H9 (cell line): ENCODE results near the gene THSD4. TPM values are rescaled to one million over a fixed set of nuclear protein-coding genes. Genes with fewer than 3 reads are reported as not detected.

ENCODE experiments used
- DNase-seq: peaks from one replicate; pipeline ENCODE4 v3.0.0-alpha.2; 2017
- H2AFZ ChIP-seq: one replicate; pipeline ENCODE4 v1.6.1; 2013; ENCODE audit warnings: mild to moderate bottlenecking, low read length, control low read depth, moderate library complexity
- H2AK5ac ChIP-seq: 2 replicates; pipeline ENCODE4 v1.6.1; 2013; ENCODE audit warnings: low read length, control low read depth, mixed read lengths; ENCODE audit not compliant: insufficient read length
- H2BK120ac ChIP-seq: one replicate; pipeline ENCODE4 v1.6.1; 2013; ENCODE audit warnings: low read depth, mild to moderate bottlenecking, low read length, control low read depth, inconsistent platforms; ENCODE audit not compliant: poor library complexity, severe bottlenecking
- H2BK12ac ChIP-seq: 2 replicates; pipeline ENCODE4 v1.6.1; 2013; ENCODE audit warnings: low read length, control low read depth, mixed read lengths, low read depth; ENCODE audit not compliant: insufficient read length
- H2BK15ac ChIP-seq: 2 replicates; pipeline ENCODE4 v1.6.1; 2013; ENCODE audit warnings: low read depth, low read length, control low read depth
- H2BK20ac ChIP-seq: one replicate; pipeline ENCODE4 v1.6.1; 2013; ENCODE audit warnings: low read depth, mild to moderate bottlenecking, low read length, control low read depth, inconsistent platforms; ENCODE audit not compliant: poor library complexity, severe bottlenecking
- H2BK5ac ChIP-seq: 2 replicates; pipeline ENCODE4 v1.6.1; 2013; ENCODE audit warnings: low read length, control low read depth, mixed read lengths; ENCODE audit not compliant: insufficient read length
- H3K14ac ChIP-seq: 2 replicates; pipeline ENCODE4 v1.6.1; 2013; ENCODE audit warnings: low read length, control low read depth; ENCODE audit not compliant: insufficient read depth
- H3K18ac ChIP-seq: 2 replicates; pipeline ENCODE4 v1.6.1; 2013; ENCODE audit warnings: low read depth, mild to moderate bottlenecking, mixed read lengths, low read length, control low read depth; ENCODE audit not compliant: insufficient read length
- H3K23ac ChIP-seq: 2 replicates; pipeline ENCODE4 v1.6.1; 2013; ENCODE audit warnings: low read length, control low read depth, mixed read lengths, low read depth; ENCODE audit not compliant: insufficient read length
- H3K23me2 ChIP-seq: 2 replicates; pipeline ENCODE4 v1.6.1; 2013; ENCODE audit warnings: low read depth, mild to moderate bottlenecking, mixed read lengths, low read length, control low read depth; ENCODE audit not compliant: insufficient read length, poor library complexity, severe bottlenecking
- H3K27ac ChIP-seq: 2 replicates; pipeline ENCODE4 v1.5.1; 2013; ENCODE audit warnings: low read length, control low read depth, mixed read lengths, low read depth; ENCODE audit not compliant: insufficient read length
- H3K27me3 ChIP-seq: 2 replicates; pipeline ENCODE4 v1.6.1; 2013; ENCODE audit warnings: low read length, control low read depth, inconsistent platforms; ENCODE audit not compliant: insufficient read depth
- H3K4ac ChIP-seq: 2 replicates; pipeline ENCODE4 v1.6.1; 2013; ENCODE audit warnings: low read depth, mild to moderate bottlenecking, control low read depth, inconsistent platforms, low read length, moderate library complexity
- H3K4me1 ChIP-seq: 2 replicates; pipeline ENCODE4 v1.6.1; 2013; ENCODE audit warnings: low read length, control low read depth, inconsistent platforms; ENCODE audit not compliant: insufficient read depth
- H3K4me2 ChIP-seq: 2 replicates; pipeline ENCODE4 v1.6.1; 2013; ENCODE audit warnings: low read length, control low read depth, mixed read lengths; ENCODE audit not compliant: insufficient read length, insufficient read depth
- H3K56ac ChIP-seq: 2 replicates; pipeline ENCODE4 v1.6.1; 2013; ENCODE audit warnings: low read depth, mild to moderate bottlenecking, mixed read lengths, low read length, control low read depth; ENCODE audit not compliant: insufficient read length
- H3K79me1 ChIP-seq: 2 replicates; pipeline ENCODE4 v1.6.1; 2013; ENCODE audit warnings: low read depth, mild to moderate bottlenecking, moderate library complexity, low read length, control low read depth, inconsistent platforms; ENCODE audit not compliant: insufficient read depth, poor library complexity, severe bottlenecking
- H3K79me2 ChIP-seq: 2 replicates; pipeline ENCODE4 v1.6.1; 2013; ENCODE audit warnings: low read length, control low read depth, inconsistent platforms; ENCODE audit not compliant: insufficient read depth
- H3K9ac ChIP-seq: 2 replicates; pipeline ENCODE4 v1.6.1; 2013; ENCODE audit warnings: low read length, control low read depth, mixed read lengths; ENCODE audit not compliant: insufficient read length; ENCODE audit errors: extremely low read depth
- H3K9me3 ChIP-seq: one replicate; pipeline ENCODE4 v1.6.1; 2013; ENCODE audit warnings: low read depth, low read length, inconsistent platforms; ENCODE audit not compliant: control insufficient read depth
- H3T11ph ChIP-seq: one replicate; pipeline ENCODE4 v1.6.1; 2013; ENCODE audit warnings: mild to moderate bottlenecking, low read length, control low read depth, inconsistent platforms
- H4K20me1 ChIP-seq: one replicate; pipeline ENCODE4 v1.6.1; 2013; ENCODE audit not compliant: control insufficient read depth, insufficient read length, insufficient read depth
- H4K5ac ChIP-seq: 2 replicates; pipeline ENCODE4 v1.6.1; 2013; ENCODE audit warnings: low read depth, mild to moderate bottlenecking, mixed read lengths, low read length, control low read depth; ENCODE audit not compliant: insufficient read length
- H4K8ac ChIP-seq: replicated peaks from 2 replicates; pipeline ENCODE4 v1.6.1; 2013; ENCODE audit warnings: low read length, control low read depth, mixed read lengths, low read depth; ENCODE audit not compliant: insufficient read length
- H4K91ac ChIP-seq: 2 replicates; pipeline ENCODE4 v1.6.1; 2013; ENCODE audit warnings: low read depth, mild to moderate bottlenecking, moderate library complexity, mixed read lengths, low read length, control low read depth; ENCODE audit not compliant: insufficient read length
- H3K27ac Mint-ChIP-seq, 3 experiments: 2 replicates in 2 of 3; 3 replicates in 1 of 3; pipeline ENCODE4 v1.8.0; 2020 to 2021; ENCODE audit warnings: mixed read lengths in 3 of 3, mild to moderate bottlenecking in 1 of 3, moderate library complexity in 1 of 3
- H3K27me3 Mint-ChIP-seq: 2 replicates; pipeline ENCODE4 v1.8.0; 2021; ENCODE audit warnings: low read depth, mild to moderate bottlenecking, moderate library complexity, mixed read lengths
- H3K36me3 Mint-ChIP-seq, 3 experiments: 2 replicates in 2 of 3; 3 replicates in 1 of 3; pipeline ENCODE4 v1.8.0; 2020 to 2021; ENCODE audit warnings: low read depth in 3 of 3, mixed read lengths in 3 of 3; ENCODE audit not compliant: insufficient read depth in 1 of 3
- H3K4me1 Mint-ChIP-seq, 2 experiments: 2 replicates each; pipeline ENCODE4 v1.8.0; 2020; ENCODE audit warnings: mixed read lengths in 2 of 2
- H3K4me3 Mint-ChIP-seq, 2 experiments: 2 replicates in 1 of 2; 3 replicates in 1 of 2; pipeline ENCODE4 v1.8.0; 2020 to 2021; ENCODE audit warnings: mild to moderate bottlenecking in 2 of 2, mixed read lengths in 2 of 2, moderate library complexity in 1 of 2
- H3K9me3 Mint-ChIP-seq, 2 experiments: 2 replicates in 1 of 2; 3 replicates in 1 of 2; pipeline ENCODE4 v1.8.0; 2020; ENCODE audit warnings: mild to moderate bottlenecking in 2 of 2, mixed read lengths in 2 of 2, moderate library complexity in 1 of 2
- CTCF ChIP-seq: fragments of 200-600 bp; sonication (generic); conservative IDR thresholded peaks from 3 replicates; pipeline ENCODE4 v1.8.0; 2021; ENCODE audit warnings: antibody characterized with exemption, mild to moderate bottlenecking
- WGBS: extraction: QIAGEN DNeasy Blood & Tissue Kit; methylation state at CpG from one replicate; pipeline ENCODE4 v1.1.7; 2013; ENCODE audit warnings: missing lambda C conversion rate, low lambda C conversion rate, mixed read lengths; ENCODE audit not compliant: insufficient read length; ENCODE audit errors: extremely low coverage; 5-methylcytosine and 5-hydroxymethylcytosine counted together
- total RNA-seq: library from RNA; stranded (reverse); gene quantifications from 2 replicates; pipeline ENCODE4 v1.2.1, GENCODE V29; 2021

Gene THSD4
- total RNA-seq, 1 experiment from 2014 or later, result 5.5 TPM

GRCh38 chr15:71325481-71325880 lies 210.2 kb downstream of the THSD4 start:
- no peaks in the 10 kb centered on the region for H3K27me3 ChIP-seq

More at GRCh38 chr15:71325481-71325880, 210.2 kb downstream of the THSD4 start:
- no peak overlapping the region for H2BK5ac ChIP-seq
- TF ChIP-seq CTCF, result no peak
- no peaks in the 10 kb centered on the region for H3K23me2 ChIP-seq
- H3T11ph ChIP-seq, result no peak overlapping the region
- no peaks in the 10 kb centered on the region for H3K9me3 Mint-ChIP-seq
- no peak overlapping the region for H3K14ac ChIP-seq
- H2AFZ ChIP-seq, result no peak overlapping the region
- H2AK5ac ChIP-seq, result no peak overlapping the region
- no peak overlapping the region for H4K5ac ChIP-seq
- no peak overlapping the region for H3K4ac ChIP-seq
- H3K36me3 Mint-ChIP-seq, result no peaks in the 10 kb centered on the region
- no CpG with 5 or more reads among the region's 1 CpG for WGBS
- no peak overlapping the region for H2BK12ac ChIP-seq
- H4K91ac ChIP-seq, result no peak overlapping the region
- no peak for DNase-seq
- H3K79me2 ChIP-seq, result no peaks in the 10 kb centered on the region
- H3K27ac ChIP-seq, result no peak overlapping the region
- H3K23ac ChIP-seq, result no peak overlapping the region
- no peaks in the 10 kb centered on the region for H3K79me1 ChIP-seq
- H3K4me3 Mint-ChIP-seq, result no peak overlapping the region
- no peak overlapping the region for H2BK15ac ChIP-seq
- H3K4me1 ChIP-seq, result no peaks in the 10 kb centered on the region; the same call in 1 of the 2 replicates
- H3K4me1 Mint-ChIP-seq, result peaks cover 5 to 13% of the 10 kb centered on the region in 2 experiments
- no peak overlapping the region for H3K56ac ChIP-seq
- H2BK20ac ChIP-seq, result no peak overlapping the region
- no peak overlapping the region for H3K4me2 ChIP-seq
- H4K20me1 ChIP-seq, result no peaks in the 10 kb centered on the region
- H4K8ac ChIP-seq, result no peak overlapping the region
- no peaks in the 10 kb centered on the region; the same call in none of the 2 replicates for H3K27me3 Mint-ChIP-seq
- H3K18ac ChIP-seq, result no peak overlapping the region
- H3K27ac Mint-ChIP-seq, result no peak overlapping the region
- H3K9me3 ChIP-seq, result no peaks in the 10 kb centered on the region
- H3K9ac ChIP-seq, result no peak overlapping the region
- H2BK120ac ChIP-seq, result no peak overlapping the region
